Activated CD8-positive, alpha-beta memory T cell treated with anti-CD3 and anti-CD28 coated beads for 36 hours (primary cell): ENCODE data around the gene PHKB. TPM values are rescaled to one million over a fixed set of nuclear protein-coding genes. Genes with fewer than 3 reads are reported as not detected.

ENCODE experiments used
- CTCF ChIA-PET: fragments of 350-600 bp; sonication (Branson Sonifier 250); formaldehyde crosslinking; loops from one replicate; lab custom pipeline; 2021; ENCODE audit warnings: antibody characterized with exemption; lab: Charles Lee
- POLR2A ChIA-PET: fragments of 350-600 bp; sonication (Branson Sonifier 250); formaldehyde crosslinking; loops from one replicate; lab custom pipeline; 2021; ENCODE audit warnings: antibody characterized with exemption; lab: Charles Lee
- total RNA-seq, 2 experiments: library from RNA; stranded (reverse); gene quantifications; one replicate each; pipeline ENCODE4 v1.2.3, GENCODE V29; 2021

The PHKB gene
- total RNA-seq, 2 experiments from 2014 or later, result 21.5 to 26.5 TPM

- POLR2A ChIA-PET, result no interaction called here
- CTCF ChIA-PET, result interaction anchor here (1.4 kb wide), 1 partner anchor 10 kb away, joined by 3 read pairs; no protein-coding TSS in a partner anchor
Measured at GRCh38 chr16:47592232-47592631, 131.1 kb downstream of the PHKB start.

GRCh38 chr16:47599512-47599911, 138.4 kb downstream of the PHKB start:
- POLR2A ChIA-PET, result no interaction called here
- CTCF ChIA-PET, result no interaction called here

GRCh38 chr16:47600376-47600775, 139.2 kb downstream of the PHKB start:
- POLR2A ChIA-PET, result no interaction called here
- CTCF ChIA-PET, result no interaction called here

GRCh38 chr16:47604306-47604705, 143.2 kb downstream of the PHKB start:
- ChIA-PET CTCF (no interaction called here), POLR2A (no interaction called here)

GRCh38 chr16:47611042-47611441, 149.9 kb downstream of the PHKB start:
- ChIA-PET CTCF (no interaction called here), POLR2A (no interaction called here)

GRCh38 chr16:47611848-47612493, 150.8 kb downstream of the PHKB start:
- POLR2A ChIA-PET, result no interaction called here
- CTCF ChIA-PET, result no interaction called here

- ChIA-PET CTCF (interaction anchor here (0.6 kb wide), 1 partner anchor 593 kb away, joined by 3 read pairs; no protein-coding TSS in a partner anchor), POLR2A (no interaction called here)
Measured at GRCh38 chr16:47612711-47613110, 151.6 kb downstream of the PHKB start.

- ChIA-PET POLR2A (no interaction called here), CTCF (interaction anchor here (0.6 kb wide), 1 partner anchor 594 kb away, joined by 3 read pairs; no protein-coding TSS in a partner anchor)
Measured at GRCh38 chr16:47613251-47613650, 152.1 kb downstream of the PHKB start.

GRCh38 chr16:47617732-47618131, 156.6 kb downstream of the PHKB start:
- CTCF ChIA-PET, result no interaction called here
- POLR2A ChIA-PET, result no interaction called here

GRCh38 chr16:47622451-47623176, 161.5 kb downstream of the PHKB start:
- ChIA-PET POLR2A (no interaction called here), CTCF (no interaction called here)

- CTCF ChIA-PET, result no interaction called here
- POLR2A ChIA-PET, result no interaction called here
Measured at GRCh38 chr16:47624563-47624962, 163.4 kb downstream of the PHKB start.

- CTCF ChIA-PET, result no interaction called here
- POLR2A ChIA-PET, result no interaction called here
Measured at GRCh38 chr16:47625115-47625567, 164.0 kb downstream of the PHKB start.

GRCh38 chr16:47626246-47626645, 165.1 kb downstream of the PHKB start:
- CTCF ChIA-PET, result no interaction called here
- POLR2A ChIA-PET, result no interaction called here

- ChIA-PET POLR2A (no interaction called here), CTCF (no interaction called here)
Measured at GRCh38 chr16:47627085-47627639, 166.0 kb downstream of the PHKB start.

GRCh38 chr16:47627721-47628120, 166.6 kb downstream of the PHKB start:
- ChIA-PET POLR2A (no interaction called here), CTCF (no interaction called here)

GRCh38 chr16:47631131-47631530, 170.0 kb downstream of the PHKB start:
- POLR2A ChIA-PET, result no interaction called here
- CTCF ChIA-PET, result no interaction called here

GRCh38 chr16:47634126-47634525, 173.0 kb downstream of the PHKB start:
- POLR2A ChIA-PET, result no interaction called here
- CTCF ChIA-PET, result no interaction called here

GRCh38 chr16:47634727-47635126, 173.6 kb downstream of the PHKB start:
- ChIA-PET CTCF (no interaction called here), POLR2A (no interaction called here)

GRCh38 chr16:47636501-47637099, 175.5 kb downstream of the PHKB start:
- ChIA-PET CTCF (no interaction called here), POLR2A (no interaction called here)

GRCh38 chr16:47638175-47638574, 177.0 kb downstream of the PHKB start:
- ChIA-PET POLR2A (no interaction called here), CTCF (no interaction called here)
